Retinal pigment epithelial cell (primary cell): ENCODE data around the gene RBM22.

Experiments used
- DNase-seq: peaks from one replicate; pipeline ENCODE4 v3.0.0-alpha.2; 2010; ENCODE audit warnings: low read depth
- H3K4me3 ChIP-seq: 2 replicates; pipeline ENCODE4 v1.5.1; 2011; ENCODE audit warnings: mild to moderate bottlenecking, low read length, control low read depth, moderate library complexity
- TF ChIP-seq, protein P1 (sequence below): conservative IDR thresholded peaks from 2 replicates; pipeline ENCODE4 v1.5.1; 2011; ENCODE audit warnings: low read depth, low read length, control low read depth, inconsistent platforms

RBM22 gene

DNA sequence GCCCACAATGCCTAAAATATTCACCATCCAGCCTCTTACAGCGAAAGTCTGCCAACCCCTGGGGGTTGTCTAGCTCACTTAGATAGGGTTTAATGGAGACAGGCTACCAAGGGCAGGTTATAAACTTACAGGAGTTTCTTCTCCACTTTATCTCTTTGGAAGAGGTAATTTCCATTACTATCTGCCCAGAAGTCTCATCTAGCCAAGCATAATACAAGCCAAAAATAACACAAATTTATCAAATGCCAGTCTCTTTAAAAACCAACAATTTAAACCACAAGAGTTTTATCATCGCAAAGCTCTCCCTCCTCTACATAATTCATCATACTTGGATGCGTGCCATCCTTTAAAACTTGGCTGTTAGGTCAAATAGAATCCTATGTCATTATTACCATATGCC lies 6.2 kb downstream of the RBM22 start:
- DNase-seq: no peak

DNA sequence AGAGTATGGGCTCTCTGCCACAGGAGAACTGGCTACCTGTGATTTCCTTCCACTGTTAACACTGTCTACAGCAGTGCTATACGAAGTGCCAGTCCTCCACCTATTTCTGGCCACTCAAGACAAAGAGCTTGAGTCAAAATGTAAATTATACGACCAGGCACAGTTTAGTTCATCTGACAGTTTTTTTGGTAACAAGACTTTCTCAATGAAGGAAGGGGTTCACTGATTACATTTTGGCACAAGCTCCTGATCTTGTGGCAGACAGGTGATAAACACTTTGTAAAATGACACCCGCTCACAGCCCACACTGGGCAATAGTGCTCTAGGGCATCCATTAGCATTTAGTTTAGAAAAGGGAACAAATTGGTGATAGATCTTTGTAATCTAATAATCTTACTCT lies 8.6 kb downstream of the RBM22 start:
- no peak for DNase-seq
- H3K4me3 ChIP-seq: no peak overlapping the region
- TF ChIP-seq, protein P1, sequence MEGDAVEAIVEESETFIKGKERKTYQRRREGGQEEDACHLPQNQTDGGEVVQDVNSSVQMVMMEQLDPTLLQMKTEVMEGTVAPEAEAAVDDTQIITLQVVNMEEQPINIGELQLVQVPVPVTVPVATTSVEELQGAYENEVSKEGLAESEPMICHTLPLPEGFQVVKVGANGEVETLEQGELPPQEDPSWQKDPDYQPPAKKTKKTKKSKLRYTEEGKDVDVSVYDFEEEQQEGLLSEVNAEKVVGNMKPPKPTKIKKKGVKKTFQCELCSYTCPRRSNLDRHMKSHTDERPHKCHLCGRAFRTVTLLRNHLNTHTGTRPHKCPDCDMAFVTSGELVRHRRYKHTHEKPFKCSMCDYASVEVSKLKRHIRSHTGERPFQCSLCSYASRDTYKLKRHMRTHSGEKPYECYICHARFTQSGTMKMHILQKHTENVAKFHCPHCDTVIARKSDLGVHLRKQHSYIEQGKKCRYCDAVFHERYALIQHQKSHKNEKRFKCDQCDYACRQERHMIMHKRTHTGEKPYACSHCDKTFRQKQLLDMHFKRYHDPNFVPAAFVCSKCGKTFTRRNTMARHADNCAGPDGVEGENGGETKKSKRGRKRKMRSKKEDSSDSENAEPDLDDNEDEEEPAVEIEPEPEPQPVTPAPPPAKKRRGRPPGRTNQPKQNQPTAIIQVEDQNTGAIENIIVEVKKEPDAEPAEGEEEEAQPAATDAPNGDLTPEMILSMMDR: no peak

More for the DNA sequence above, 6.2 kb downstream of the RBM22 start:
- H3K4me3 ChIP-seq: no peak overlapping the region
- TF ChIP-seq, protein P1: no peak

DNA sequence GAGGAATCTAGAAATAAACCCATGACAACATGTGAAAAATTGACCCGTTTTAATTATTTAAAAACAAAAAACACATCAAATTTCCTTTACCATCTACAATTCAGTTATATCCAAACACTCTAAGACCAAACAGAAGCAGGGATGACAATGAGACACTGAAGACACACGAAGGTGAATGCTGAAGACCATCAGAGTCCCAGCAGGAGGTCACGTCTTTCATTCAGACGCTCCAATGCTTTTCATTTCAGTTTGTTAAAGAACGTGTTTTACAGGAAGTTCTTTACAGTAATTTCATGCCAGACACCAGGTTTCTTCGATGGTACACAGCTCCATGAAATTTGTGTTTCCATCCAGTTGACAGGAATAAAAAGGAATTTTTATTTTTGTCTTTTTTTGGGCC lies 10.1 kb downstream of the RBM22 start:
- TF ChIP-seq, protein P1: no peak
- DNase-seq: no peak
- no peak overlapping the region for H3K4me3 ChIP-seq

DNA sequence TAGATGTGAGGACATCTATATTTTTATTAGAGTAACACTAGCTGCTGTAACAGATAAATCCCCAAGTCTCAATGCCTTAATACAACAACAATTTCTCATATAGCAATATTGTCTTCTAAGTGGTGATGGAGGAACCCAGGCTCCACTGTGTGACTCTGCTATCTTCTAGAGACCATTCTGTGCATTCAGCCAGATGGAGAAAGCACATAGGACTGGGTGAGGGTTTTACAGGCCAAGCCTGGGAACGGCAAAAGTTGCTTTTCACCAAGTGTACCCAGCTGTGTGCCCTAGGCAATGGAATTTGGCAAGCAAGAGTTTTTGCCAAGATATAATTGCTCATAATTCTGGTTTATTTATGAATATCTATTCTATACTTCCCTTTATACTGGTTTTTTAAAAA lies 11.7 kb downstream of the RBM22 start:
- no peak for DNase-seq
- H3K4me3 ChIP-seq: no peak overlapping the region
- TF ChIP-seq, protein P1: no peak

DNA sequence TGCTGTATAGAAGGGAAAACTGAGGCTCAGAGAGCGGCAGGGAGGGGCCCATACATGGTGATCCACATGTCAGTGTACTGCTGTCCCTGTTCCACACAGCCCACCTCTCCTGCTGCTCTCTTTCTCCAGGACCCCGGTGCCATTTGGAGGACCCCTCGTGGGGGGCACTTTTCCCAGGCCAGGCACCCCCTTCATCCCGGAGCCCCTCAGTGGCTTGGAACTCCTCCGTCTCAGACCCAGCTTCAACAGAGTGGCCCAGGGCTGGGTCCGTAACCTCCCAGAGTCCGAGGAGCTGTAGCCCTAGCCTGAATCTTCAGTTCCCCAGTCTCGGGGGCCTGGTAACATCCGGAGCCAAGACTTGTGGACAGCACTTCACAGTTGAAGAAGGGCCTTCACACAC lies 24.3 kb downstream of the RBM22 start:
- H3K4me3 ChIP-seq: no peak overlapping the region
- DNase-seq: no peak
- TF ChIP-seq, protein P1: no peak

DNA sequence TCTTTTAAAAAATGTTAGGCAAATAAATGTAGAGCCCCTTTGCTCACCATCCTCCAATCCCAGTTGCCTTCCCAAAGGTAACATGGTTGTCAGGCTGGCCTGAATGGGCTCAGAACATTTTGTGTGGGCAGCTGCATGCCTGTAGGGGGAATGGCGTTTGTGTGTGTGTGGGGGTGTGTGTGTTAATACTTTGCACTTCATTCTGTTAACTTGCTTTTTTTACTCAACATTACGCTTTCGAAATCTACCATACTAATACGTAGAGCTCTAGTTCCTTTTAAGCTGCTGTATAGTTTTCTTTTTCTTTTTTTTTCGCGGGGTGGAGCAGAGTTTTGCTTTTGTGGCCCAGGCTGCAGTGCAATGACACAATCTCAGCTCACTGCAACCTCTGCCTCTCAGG lies 25.8 kb downstream of the RBM22 start:
- DNase-seq: no peak
- TF ChIP-seq, protein P1: no peak
- H3K4me3 ChIP-seq: no peak overlapping the region

DNA sequence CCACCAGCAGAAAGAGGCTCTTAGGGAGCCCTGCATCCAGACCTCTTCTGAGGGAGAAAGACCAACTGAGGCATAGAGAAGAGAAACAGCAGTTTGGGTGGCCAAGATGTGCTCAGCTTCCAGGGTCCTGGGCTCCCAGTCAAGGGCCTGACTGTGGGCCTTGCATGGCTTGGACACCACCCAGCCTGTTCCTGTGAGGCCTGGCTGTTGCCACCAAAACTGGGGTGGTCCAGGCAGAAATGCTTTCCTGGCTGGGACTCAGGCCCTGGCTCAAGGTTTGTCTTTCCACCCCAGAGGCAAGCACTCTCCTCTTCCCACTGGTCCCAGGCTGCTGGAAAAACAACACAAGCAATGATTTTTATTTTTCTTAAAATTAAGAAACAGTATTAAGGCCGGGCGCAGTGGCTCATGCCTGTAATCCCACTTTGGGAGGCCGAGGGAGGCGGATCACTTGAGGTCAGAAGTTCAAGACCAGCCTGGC lies 26.5 kb downstream of the RBM22 start:
- H3K4me3 ChIP-seq: no peak overlapping the region
- no peak for DNase-seq
- TF ChIP-seq, protein P1: no peak
